Activated CD4-positive, alpha-beta T cell treated with anti-CD3 and anti-CD28 coated beads, Interleukin-2, amount 10 ng/mL, durations not matched to agents 24 days and 14 days (primary cell): ENCODE measurements around the gene SH3RF2. TPM values are rescaled to one million over a fixed set of nuclear protein-coding genes. Genes with fewer than 3 reads are reported as not detected.

Experiments used
- DNase-seq: peaks from one replicate; pipeline ENCODE4 v3.0.0; 2022
- H3K27ac Mint-ChIP-seq: one replicate; pipeline ENCODE4 v1.8.0; 2022; ENCODE audit warnings: mild to moderate bottlenecking, mixed read lengths
- H3K27me3 Mint-ChIP-seq: one replicate; pipeline ENCODE4 v1.8.0; 2022; ENCODE audit warnings: mixed read lengths
- H3K36me3 Mint-ChIP-seq: one replicate; pipeline ENCODE4 v1.8.0; 2022; ENCODE audit warnings: low read depth, mild to moderate bottlenecking, mixed read lengths
- H3K4me1 Mint-ChIP-seq: one replicate; pipeline ENCODE4 v1.8.0; 2021; ENCODE audit warnings: mixed read lengths
- H3K4me3 Mint-ChIP-seq: one replicate; pipeline ENCODE4 v1.8.0; 2022; ENCODE audit warnings: mild to moderate bottlenecking, moderate library complexity, mixed read lengths
- H3K9me3 Mint-ChIP-seq: one replicate; pipeline ENCODE4 v1.8.0; 2021; ENCODE audit warnings: mixed read lengths
- intact Hi-C: fragments of 100-400 bp; cut with micrococcal nuclease; formaldehyde crosslinking; loops from one replicate; pipeline ENCODE4 v1.15.1; 2023
- total RNA-seq: library from RNA; stranded (reverse); gene quantifications from 2 replicates; pipeline ENCODE4 v1.2.3, GENCODE V29; 2022

SH3RF2 gene
- total RNA-seq, 1 donor from 2014 or later, result 0.02 TPM

- Mint-ChIP-seq H3K27ac (no peak overlapping the region), H3K9me3 (no peaks in the 10 kb centered on the region), H3K4me1 (no peaks in the 10 kb centered on the region), H3K4me3 (no peak overlapping the region), H3K36me3 (no peaks in the 10 kb centered on the region), H3K27me3 (peaks cover 12% of the 10 kb centered on the region)
- no peak for DNase-seq
- intact Hi-C loops, result no loop called here
These were observed 87.7 kb downstream of the SH3RF2 start for GRCh38 chr5:146024034-146024433.

DNA sequence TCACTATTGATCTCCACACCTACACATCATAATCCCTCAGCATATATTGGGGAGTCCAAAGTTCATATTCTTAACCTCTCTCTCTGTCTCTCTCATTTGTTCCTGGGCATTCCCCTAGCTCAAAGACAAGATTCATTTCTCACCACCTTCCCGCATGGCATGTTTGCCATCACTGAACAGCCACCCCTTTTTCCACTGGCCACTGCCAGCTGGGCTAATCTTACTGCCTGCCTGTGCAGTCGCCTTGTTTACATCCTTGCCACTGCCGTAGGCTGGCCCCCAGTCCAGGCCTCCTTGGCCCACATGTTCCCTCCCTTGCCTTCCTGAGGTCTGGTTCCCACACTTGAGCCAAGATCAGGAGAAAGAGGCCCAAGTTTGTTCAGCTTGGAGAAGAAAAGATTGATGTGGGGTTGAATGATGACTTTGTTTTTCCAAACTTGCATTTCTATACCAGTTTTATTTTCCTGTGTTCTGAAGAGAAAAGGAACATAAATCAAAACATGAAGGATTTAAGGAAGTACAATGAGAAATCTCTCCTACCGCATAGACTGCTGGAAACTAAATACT is 88.8 kb downstream of the SH3RF2 start:
- no peaks in the 10 kb centered on the region for H3K9me3 Mint-ChIP-seq

DNA sequence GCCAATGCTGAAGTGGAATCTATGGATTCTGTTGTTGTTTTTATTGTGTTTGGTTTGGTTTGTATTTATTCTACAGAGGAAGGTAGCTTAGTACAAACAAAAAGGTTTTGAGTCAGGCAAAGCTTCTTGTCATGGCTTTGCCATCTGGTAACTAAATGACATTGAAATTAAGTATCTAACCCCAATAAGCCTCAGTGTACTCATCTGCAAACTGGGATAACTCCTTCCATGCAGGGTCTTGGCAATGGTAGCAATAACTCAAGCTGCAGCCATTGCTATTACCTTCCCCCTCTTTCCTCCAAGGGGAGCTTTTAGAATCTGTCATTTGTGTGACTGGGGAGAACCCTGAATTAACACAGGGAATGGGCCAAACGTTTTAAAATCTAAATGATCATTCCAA is 89.3 kb downstream of the SH3RF2 start:
- intact Hi-C loops, result no loop called here
- Mint-ChIP-seq H3K36me3 (no peaks in the 10 kb centered on the region), H3K27me3 (peaks cover 12% of the 10 kb centered on the region), H3K9me3 (no peaks in the 10 kb centered on the region), H3K4me1 (no peaks in the 10 kb centered on the region), H3K27ac (no peak overlapping the region), H3K4me3 (no peak overlapping the region)
- no peak for DNase-seq

More for the DNA sequence above, 88.8 kb downstream of the SH3RF2 start:
- Mint-ChIP-seq H3K36me3 (no peaks in the 10 kb centered on the region), H3K27me3 (peaks cover 12% of the 10 kb centered on the region), H3K4me3 (no peak overlapping the region), H3K4me1 (no peaks in the 10 kb centered on the region), H3K27ac (no peak overlapping the region)
- no peak for DNase-seq
- intact Hi-C loops, result no loop called here

- intact Hi-C loops, result no loop called here
- Mint-ChIP-seq H3K9me3 (no peaks in the 10 kb centered on the region), H3K4me3 (no peak overlapping the region), H3K4me1 (no peaks in the 10 kb centered on the region), H3K36me3 (no peaks in the 10 kb centered on the region), H3K27me3 (peaks cover 14% of the 10 kb centered on the region), H3K27ac (no peak overlapping the region)
- DNase-seq, result no peak
These were observed 90.1 kb downstream of the SH3RF2 start for GRCh38 chr5:146026307-146027010.

DNA sequence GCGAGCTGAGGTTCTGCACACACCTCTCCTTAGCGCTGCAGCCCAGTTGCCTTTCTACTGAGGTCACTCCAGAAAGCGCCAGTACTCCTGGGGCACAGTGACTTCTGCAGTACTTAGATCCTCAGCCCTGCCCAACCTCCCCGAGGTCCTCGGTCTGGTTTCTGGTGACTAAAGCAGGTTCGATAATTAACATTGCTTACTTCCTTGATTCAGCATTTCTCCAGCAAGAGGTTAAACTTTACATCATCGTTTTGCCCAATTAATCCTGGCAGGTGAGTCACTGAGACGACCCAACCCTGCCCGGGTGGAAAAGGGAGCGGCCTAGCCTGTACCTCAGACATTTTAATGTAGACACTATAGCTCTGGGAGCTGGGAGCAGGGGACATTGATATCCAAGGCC is 91.4 kb downstream of the SH3RF2 start:
- H3K27ac Mint-ChIP-seq, result no peak overlapping the region
- no peaks in the 10 kb centered on the region for H3K4me1 Mint-ChIP-seq

GRCh38 chr5:146032911-146033310 is 96.5 kb downstream of the SH3RF2 start:
- no peaks in the 10 kb centered on the region for H3K9me3 Mint-ChIP-seq
- intact Hi-C loops, result no loop called here
- H3K36me3 Mint-ChIP-seq, result no peaks in the 10 kb centered on the region
- no peak overlapping the region for H3K4me3 Mint-ChIP-seq
- no peaks in the 10 kb centered on the region for H3K4me1 Mint-ChIP-seq
- H3K27me3 Mint-ChIP-seq, result peaks cover 5% of the 10 kb centered on the region
- DNase-seq, result no peak
- no peak overlapping the region for H3K27ac Mint-ChIP-seq

More for the DNA sequence above, 91.4 kb downstream of the SH3RF2 start:
- Mint-ChIP-seq H3K4me3 (no peak overlapping the region), H3K9me3 (no peaks in the 10 kb centered on the region), H3K36me3 (no peaks in the 10 kb centered on the region), H3K27me3 (peaks cover 14% of the 10 kb centered on the region)
- intact Hi-C loops, result no loop called here
- no peak for DNase-seq

DNA sequence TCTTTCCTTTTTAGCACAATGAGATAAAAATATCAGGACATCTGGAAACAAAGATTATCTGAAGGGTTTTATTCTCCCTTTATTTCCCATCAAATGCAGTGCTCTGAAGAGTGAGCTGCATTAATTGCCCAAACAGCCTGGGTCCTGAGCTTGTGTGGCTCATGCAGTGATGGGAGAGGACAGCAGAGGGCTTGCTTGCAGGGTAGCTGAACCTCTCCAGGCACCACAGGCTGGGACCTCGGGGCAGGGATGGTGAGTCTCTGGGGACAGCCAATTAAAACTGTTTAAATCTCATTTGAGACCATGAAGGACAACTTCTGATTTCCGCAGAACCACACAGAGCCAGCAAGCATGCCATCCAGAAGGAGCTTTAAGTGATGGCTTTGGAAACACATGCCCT is 97.7 kb downstream of the SH3RF2 start:
- intact Hi-C loops, result no loop called here
- no peak overlapping the region for H3K27ac Mint-ChIP-seq
- H3K9me3 Mint-ChIP-seq, result no peaks in the 10 kb centered on the region
- peaks cover 8% of the 10 kb centered on the region for H3K27me3 Mint-ChIP-seq
- H3K36me3 Mint-ChIP-seq, result no peaks in the 10 kb centered on the region
- H3K4me1 Mint-ChIP-seq, result no peaks in the 10 kb centered on the region
- no peak for DNase-seq
- no peak overlapping the region for H3K4me3 Mint-ChIP-seq

DNA sequence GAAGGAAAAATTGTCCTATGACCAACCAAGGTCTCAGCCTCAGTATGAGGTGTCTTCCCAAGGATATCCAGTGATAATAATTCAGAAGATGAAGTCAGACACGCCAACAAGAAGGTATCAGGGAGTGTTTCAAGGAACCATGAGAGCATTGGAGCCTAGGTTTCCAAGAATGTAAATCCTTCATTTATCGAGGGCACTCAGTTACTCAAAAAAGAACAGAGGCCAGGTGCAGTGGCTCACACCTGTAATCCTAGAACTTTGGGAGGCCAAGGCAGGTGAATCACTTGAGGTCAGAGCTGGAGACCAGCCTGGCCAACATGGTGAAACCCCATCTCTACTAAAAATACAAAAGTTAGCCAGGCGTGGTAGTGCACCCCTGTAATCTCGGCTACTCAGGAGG is 98.2 kb downstream of the SH3RF2 start:
- Mint-ChIP-seq H3K9me3 (no peaks in the 10 kb centered on the region), H3K4me1 (no peaks in the 10 kb centered on the region), H3K4me3 (no peak overlapping the region), H3K27me3 (peaks cover 9% of the 10 kb centered on the region), H3K36me3 (no peaks in the 10 kb centered on the region), H3K27ac (no peak overlapping the region)
- intact Hi-C loops, result no loop called here
- DNase-seq, result no peak

GRCh38 chr5:146039420-146039819 is 103.0 kb downstream of the SH3RF2 start:
- DNase-seq, result no peak
- H3K4me3 Mint-ChIP-seq, result no peak overlapping the region
- H3K36me3 Mint-ChIP-seq, result no peaks in the 10 kb centered on the region
- H3K9me3 Mint-ChIP-seq, result no peaks in the 10 kb centered on the region
- intact Hi-C loops, result no loop called here
- H3K27me3 Mint-ChIP-seq, result peaks cover 10% of the 10 kb centered on the region
- H3K27ac Mint-ChIP-seq, result no peak overlapping the region
- peaks cover 2% of the 10 kb centered on the region for H3K4me1 Mint-ChIP-seq

DNA sequence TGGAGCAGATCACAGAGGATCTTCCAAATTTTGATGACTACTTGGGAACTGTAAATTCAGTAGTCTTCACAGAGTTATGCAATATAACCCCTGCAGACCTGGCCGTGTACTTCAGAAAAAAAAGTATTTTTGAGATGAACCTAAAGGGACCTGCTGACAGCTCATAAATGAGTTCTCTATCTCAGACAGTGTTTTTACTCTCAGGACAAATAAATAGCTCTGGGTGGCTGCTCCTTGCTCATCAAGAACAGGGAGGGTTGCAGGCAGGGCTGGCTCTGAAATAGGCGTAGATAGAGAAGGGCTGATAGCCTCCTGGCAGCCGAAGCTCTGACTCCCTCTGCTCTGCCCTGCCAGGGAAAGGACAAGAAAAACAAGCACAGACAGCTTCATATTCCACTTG is 104.1 kb downstream of the SH3RF2 start:
- peaks cover 10% of the 10 kb centered on the region for H3K27me3 Mint-ChIP-seq
- no peaks in the 10 kb centered on the region for H3K36me3 Mint-ChIP-seq
- H3K9me3 Mint-ChIP-seq, result no peaks in the 10 kb centered on the region
- no peak overlapping the region for H3K27ac Mint-ChIP-seq
- peaks cover 2% of the 10 kb centered on the region for H3K4me1 Mint-ChIP-seq
- no peak for DNase-seq
- intact Hi-C loops, result no loop called here
- no peak overlapping the region for H3K4me3 Mint-ChIP-seq

GRCh38 chr5:146041180-146041789 is 104.9 kb downstream of the SH3RF2 start:
- Mint-ChIP-seq H3K27ac (no peak overlapping the region), H3K4me1 (peaks cover 2% of the 10 kb centered on the region), H3K9me3 (no peaks in the 10 kb centered on the region), H3K27me3 (peaks cover 10% of the 10 kb centered on the region), H3K4me3 (no peak overlapping the region), H3K36me3 (no peaks in the 10 kb centered on the region)
- intact Hi-C loops, result no loop called here
- DNase-seq, result no peak

DNA sequence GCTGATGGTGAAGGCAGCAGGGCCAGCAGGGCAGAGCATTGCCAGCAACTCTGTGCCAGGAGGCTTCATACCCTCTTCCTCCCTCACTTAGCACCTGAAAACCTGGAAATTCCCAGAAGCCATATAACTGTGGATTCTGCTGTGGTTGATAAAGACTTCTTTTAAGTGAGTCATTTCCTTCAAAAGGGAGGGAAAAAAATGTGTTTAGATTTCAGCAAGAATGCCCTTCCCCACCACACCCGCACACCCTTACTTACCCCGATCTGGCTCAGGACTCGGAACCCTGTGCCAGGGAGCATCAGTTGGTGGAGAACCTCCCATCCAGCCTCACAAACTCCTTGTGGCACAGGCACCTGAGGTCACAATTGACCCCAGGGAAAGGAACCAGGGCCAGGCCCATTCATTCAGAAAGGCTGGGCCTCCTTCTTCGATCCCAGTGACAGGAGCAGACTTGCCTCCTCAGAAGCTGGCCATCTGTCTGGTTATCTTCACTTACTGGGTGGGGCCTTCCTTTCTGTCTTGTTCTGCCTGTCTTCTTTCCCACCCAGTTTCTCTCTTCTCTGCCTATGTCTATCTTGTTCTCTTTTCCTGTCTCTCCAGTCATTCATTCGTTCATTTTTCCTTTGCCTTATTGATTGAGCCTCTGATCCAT is 106.4 kb downstream of the SH3RF2 start:
- Mint-ChIP-seq H3K27me3 (peaks cover 9% of the 10 kb centered on the region), H3K27ac (no peak overlapping the region), H3K36me3 (no peaks in the 10 kb centered on the region), H3K4me1 (peaks cover 2% of the 10 kb centered on the region), H3K4me3 (no peak overlapping the region), H3K9me3 (no peaks in the 10 kb centered on the region)
- intact Hi-C loops, result no loop called here
- DNase-seq, result no peak

DNA sequence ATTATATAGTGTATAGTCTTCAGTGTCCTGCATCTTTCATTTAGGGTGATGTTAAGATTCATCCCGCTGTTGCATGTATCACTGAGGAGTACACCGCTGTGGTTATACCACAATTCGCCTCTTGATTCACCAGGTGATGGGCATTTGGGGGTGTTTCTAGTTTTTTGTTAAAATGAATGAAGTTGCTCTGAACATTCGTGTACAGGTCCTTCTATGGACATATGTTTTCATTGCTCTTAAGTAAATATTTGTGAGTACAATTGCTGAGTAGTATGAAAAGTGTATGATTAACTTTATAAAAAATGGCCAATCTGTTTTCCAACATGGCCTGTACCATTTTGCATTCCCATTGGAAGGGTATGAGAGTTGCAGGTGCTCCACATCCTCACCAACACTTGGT is 107.3 kb downstream of the SH3RF2 start:
- Mint-ChIP-seq H3K27me3 (peaks cover 6% of the 10 kb centered on the region), H3K4me1 (peaks cover 2% of the 10 kb centered on the region), H3K9me3 (no peaks in the 10 kb centered on the region), H3K4me3 (no peak overlapping the region), H3K27ac (no peak overlapping the region), H3K36me3 (no peaks in the 10 kb centered on the region)
- no peak for DNase-seq
- intact Hi-C loops, result no loop called here

- H3K27me3 Mint-ChIP-seq, result peaks cover 13% of the 10 kb centered on the region
- no peak overlapping the region for H3K27ac Mint-ChIP-seq
- DNase-seq, result no peak
- no peaks in the 10 kb centered on the region for H3K36me3 Mint-ChIP-seq
- no peaks in the 10 kb centered on the region for H3K9me3 Mint-ChIP-seq
- H3K4me3 Mint-ChIP-seq, result no peak overlapping the region
- H3K4me1 Mint-ChIP-seq, result peaks cover 2% of the 10 kb centered on the region
- intact Hi-C loops, result loop anchor here (5.0 kb wide), 2 partner anchors 215 to 350 kb away; no protein-coding TSS in a partner anchor
These were observed 111.0 kb downstream of the SH3RF2 start for GRCh38 chr5:146047396-146047795.
